ENCODE results near the gene BZW2. TPM values are rescaled to one million over a fixed set of nuclear protein-coding genes. Genes with fewer than 3 reads are reported as not detected.

Gene BZW2
- total and polyA plus RNA-seq, 2 of the 13 experiments (the other 11 are each of a cell fraction or from before 2014, with no cell fraction given), result 21.8 to 95.2 TPM

- TF ChIP-seq, protein P1, sequence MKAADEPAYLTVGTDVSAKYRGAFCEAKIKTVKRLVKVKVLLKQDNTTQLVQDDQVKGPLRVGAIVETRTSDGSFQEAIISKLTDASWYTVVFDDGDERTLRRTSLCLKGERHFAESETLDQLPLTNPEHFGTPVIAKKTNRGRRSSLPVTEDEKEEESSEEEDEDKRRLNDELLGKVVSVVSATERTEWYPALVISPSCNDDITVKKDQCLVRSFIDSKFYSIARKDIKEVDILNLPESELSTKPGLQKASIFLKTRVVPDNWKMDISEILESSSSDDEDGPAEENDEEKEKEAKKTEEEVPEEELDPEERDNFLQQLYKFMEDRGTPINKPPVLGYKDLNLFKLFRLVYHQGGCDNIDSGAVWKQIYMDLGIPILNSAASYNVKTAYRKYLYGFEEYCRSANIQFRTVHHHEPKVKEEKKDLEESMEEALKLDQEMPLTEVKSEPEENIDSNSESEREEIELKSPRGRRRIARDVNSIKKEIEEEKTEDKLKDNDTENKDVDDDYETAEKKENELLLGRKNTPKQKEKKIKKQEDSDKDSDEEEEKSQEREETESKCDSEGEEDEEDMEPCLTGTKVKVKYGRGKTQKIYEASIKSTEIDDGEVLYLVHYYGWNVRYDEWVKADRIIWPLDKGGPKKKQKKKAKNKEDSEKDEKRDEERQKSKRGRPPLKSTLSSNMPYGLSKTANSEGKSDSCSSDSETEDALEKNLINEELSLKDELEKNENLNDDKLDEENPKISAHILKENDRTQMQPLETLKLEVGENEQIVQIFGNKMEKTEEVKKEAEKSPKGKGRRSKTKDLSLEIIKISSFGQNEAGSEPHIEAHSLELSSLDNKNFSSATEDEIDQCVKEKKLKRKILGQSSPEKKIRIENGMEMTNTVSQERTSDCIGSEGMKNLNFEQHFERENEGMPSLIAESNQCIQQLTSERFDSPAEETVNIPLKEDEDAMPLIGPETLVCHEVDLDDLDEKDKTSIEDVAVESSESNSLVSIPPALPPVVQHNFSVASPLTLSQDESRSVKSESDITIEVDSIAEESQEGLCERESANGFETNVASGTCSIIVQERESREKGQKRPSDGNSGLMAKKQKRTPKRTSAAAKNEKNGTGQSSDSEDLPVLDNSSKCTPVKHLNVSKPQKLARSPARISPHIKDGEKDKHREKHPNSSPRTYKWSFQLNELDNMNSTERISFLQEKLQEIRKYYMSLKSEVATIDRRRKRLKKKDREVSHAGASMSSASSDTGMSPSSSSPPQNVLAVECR (CRISPR knock-in tag; IDR thresholded peaks at IDR 0.05; ENCODE audit: borderline replicate concordance), result peak; percentile 91
- TF ChIP-seq FOXO1 (CRISPR knock-in tag; IDR thresholded peaks at IDR 0.05) (peak; percentile 49), ZNF841 (CRISPR knock-in tag; IDR thresholded peaks at IDR 0.05; ENCODE audit: borderline replicate concordance) (peak; percentile 69; the same call in 1 of the 2 replicates), ZNF543 (CRISPR knock-in tag; IDR thresholded peaks at IDR 0.05) (peak; percentile 74; the same call in 1 of the 2 replicates), MED13 (CRISPR knock-in tag; IDR thresholded peaks at IDR 0.05) (no peak), STAG1 (CRISPR knock-in tag; IDR thresholded peaks at IDR 0.05) (peak; percentile 10; the same call in 1 of the 2 replicates), ZNF776 (CRISPR knock-in tag; IDR thresholded peaks at IDR 0.05) (peak; percentile 89; the same call in 1 of the 2 replicates), ZFP36 (IDR thresholded peaks at IDR 0.05; ENCODE audit: borderline replicate concordance, low read depth, low read length, partially characterized antibody) (no peak), ARHGAP35 (CRISPR knock-in tag; IDR thresholded peaks at IDR 0.05; ENCODE audit: borderline replicate concordance) (no peak; the same call in none of the 2 replicates), TBP (CRISPR knock-in tag; IDR thresholded peaks at IDR 0.05) (no peak), ZNF160 (CRISPR knock-in tag; IDR thresholded peaks at IDR 0.05) (peak; percentile 77; the same call in 1 of the 2 replicates), ELF3 (CRISPR knock-in tag; IDR thresholded peaks at IDR 0.05) (peak; percentile 32), ZNF260 (CRISPR knock-in tag; IDR thresholded peaks at IDR 0.05; ENCODE audit: borderline replicate concordance, low read depth) (no peak)
- TF ChIP-seq, protein P2, sequence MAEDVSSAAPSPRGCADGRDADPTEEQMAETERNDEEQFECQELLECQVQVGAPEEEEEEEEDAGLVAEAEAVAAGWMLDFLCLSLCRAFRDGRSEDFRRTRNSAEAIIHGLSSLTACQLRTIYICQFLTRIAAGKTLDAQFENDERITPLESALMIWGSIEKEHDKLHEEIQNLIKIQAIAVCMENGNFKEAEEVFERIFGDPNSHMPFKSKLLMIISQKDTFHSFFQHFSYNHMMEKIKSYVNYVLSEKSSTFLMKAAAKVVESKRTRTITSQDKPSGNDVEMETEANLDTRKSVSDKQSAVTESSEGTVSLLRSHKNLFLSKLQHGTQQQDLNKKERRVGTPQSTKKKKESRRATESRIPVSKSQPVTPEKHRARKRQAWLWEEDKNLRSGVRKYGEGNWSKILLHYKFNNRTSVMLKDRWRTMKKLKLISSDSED (CRISPR knock-in tag; IDR thresholded peaks at IDR 0.05), result 0 out of 2 replicates have a peak, but pooled peaks have one; percentile 61
- TF ChIP-seq, protein P3, sequence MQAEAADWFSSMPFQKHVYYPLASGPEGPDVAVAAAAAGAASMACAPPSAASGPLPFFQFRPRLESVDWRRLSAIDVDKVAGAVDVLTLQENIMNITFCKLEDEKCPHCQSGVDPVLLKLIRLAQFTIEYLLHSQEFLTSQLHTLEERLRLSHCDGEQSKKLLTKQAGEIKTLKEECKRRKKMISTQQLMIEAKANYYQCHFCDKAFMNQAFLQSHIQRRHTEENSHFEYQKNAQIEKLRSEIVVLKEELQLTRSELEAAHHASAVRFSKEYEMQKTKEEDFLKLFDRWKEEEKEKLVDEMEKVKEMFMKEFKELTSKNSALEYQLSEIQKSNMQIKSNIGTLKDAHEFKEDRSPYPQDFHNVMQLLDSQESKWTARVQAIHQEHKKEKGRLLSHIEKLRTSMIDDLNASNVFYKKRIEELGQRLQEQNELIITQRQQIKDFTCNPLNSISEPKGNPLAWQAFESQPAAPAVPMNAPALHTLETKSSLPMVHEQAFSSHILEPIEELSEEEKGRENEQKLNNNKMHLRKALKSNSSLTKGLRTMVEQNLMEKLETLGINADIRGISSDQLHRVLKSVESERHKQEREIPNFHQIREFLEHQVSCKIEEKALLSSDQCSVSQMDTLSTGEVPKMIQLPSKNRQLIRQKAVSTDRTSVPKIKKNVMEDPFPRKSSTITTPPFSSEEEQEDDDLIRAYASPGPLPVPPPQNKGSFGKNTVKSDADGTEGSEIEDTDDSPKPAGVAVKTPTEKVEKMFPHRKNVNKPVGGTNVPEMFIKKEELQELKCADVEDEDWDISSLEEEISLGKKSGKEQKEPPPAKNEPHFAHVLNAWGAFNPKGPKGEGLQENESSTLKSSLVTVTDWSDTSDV (CRISPR knock-in tag; IDR thresholded peaks at IDR 0.05), result no peak
- TF ChIP-seq, protein P4, sequence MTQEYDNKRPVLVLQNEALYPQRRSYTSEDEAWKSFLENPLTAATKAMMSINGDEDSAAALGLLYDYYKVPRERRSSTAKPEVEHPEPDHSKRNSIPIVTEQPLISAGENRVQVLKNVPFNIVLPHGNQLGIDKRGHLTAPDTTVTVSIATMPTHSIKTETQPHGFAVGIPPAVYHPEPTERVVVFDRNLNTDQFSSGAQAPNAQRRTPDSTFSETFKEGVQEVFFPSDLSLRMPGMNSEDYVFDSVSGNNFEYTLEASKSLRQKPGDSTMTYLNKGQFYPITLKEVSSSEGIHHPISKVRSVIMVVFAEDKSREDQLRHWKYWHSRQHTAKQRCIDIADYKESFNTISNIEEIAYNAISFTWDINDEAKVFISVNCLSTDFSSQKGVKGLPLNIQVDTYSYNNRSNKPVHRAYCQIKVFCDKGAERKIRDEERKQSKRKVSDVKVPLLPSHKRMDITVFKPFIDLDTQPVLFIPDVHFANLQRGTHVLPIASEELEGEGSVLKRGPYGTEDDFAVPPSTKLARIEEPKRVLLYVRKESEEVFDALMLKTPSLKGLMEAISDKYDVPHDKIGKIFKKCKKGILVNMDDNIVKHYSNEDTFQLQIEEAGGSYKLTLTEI (CRISPR knock-in tag; conservative IDR thresholded peaks at IDR 0.05), result no peak
Measured at GRCh38 chr7:16645593-16646471, at the start of gene BZW2, which contains the start of gene ANKMY2 (continued).
